Endothelial cell of umbilical vein (primary cell): ENCODE results near the gene KCNA3. TPM values are rescaled to one million over a fixed set of nuclear protein-coding genes. Genes with fewer than 3 reads are reported as not detected.

Experiments
- BruUV-seq: library from RNA; stranded (reverse); fragments of 400-500 nt; replicated peaks from 2 replicates; lab custom pipeline; 2021; lab: Mats Ljungman, UMichigan
- CTCF ChIA-PET: fragments of 300-600, 350-600 bp; sonication (Branson Sonifier 250); formaldehyde crosslinking; loops from one replicate; lab custom pipeline; 2021; ENCODE audit warnings: antibody characterized with exemption, inconsistent platforms; lab: Charles Lee
- POLR2A ChIA-PET: fragments of 300-600, 350-600 bp; sonication (Branson Sonifier 250); formaldehyde crosslinking; loops from one replicate; lab custom pipeline; 2021; ENCODE audit warnings: antibody characterized with exemption, inconsistent platforms; lab: Charles Lee
- DNase-seq: peaks from one replicate; pipeline ENCODE4 v3.0.0-alpha.2; 2011; ENCODE audit warnings: low read depth, low spot score
- FAIRE-seq: peaks from 2 replicates; lab custom pipeline; 2011; peaks lifted over from hg19 to GRCh38; lab: Jason Lieb, UNC
- H2AFZ ChIP-seq: 2 replicates; pipeline ENCODE4 v1.6.0; 2012; ENCODE audit warnings: low read depth, low read length, control low read depth, inconsistent platforms
- H3K27ac ChIP-seq: 2 replicates; pipeline ENCODE4 v1.5.1; 2011; ENCODE audit warnings: low read depth, mild to moderate bottlenecking, control low read depth, low read length, moderate library complexity; ENCODE audit not compliant: insufficient read depth
- H3K27me3 ChIP-seq, 2 experiments: 2 replicates each; pipeline versions ENCODE4 v1.6.0 to v1.6.1; 2011; ENCODE audit warnings: low read length in 2 of 2, mixed read lengths in 1 of 2; ENCODE audit not compliant: control insufficient read depth in 2 of 2, insufficient read depth in 2 of 2
- H3K36me3 ChIP-seq, 2 experiments: 2 replicates in 1 of 2; 3 replicates in 1 of 2; pipeline ENCODE4 v1.5.1; 2011; ENCODE audit warnings: low read length in 2 of 2, mild to moderate bottlenecking in 1 of 2, moderate library complexity in 1 of 2; ENCODE audit not compliant: control insufficient read depth in 2 of 2, insufficient read depth in 2 of 2; ENCODE audit errors: extremely low read depth in 1 of 2
- H3K4me1 ChIP-seq: 3 replicates; pipeline ENCODE4 v1.5.1; 2011; ENCODE audit warnings: mild to moderate bottlenecking, low read length; ENCODE audit not compliant: control insufficient read depth, insufficient read depth; ENCODE audit errors: extremely low read depth
- H3K4me2 ChIP-seq: 2 replicates; pipeline ENCODE4 v1.6.1; 2011; ENCODE audit warnings: low read length, control low read depth, mixed read lengths; ENCODE audit not compliant: insufficient read depth
- H3K4me3 ChIP-seq, 3 experiments: fragments of 200-600 bp in 1 of 3; sonication (generic), shearing (Covaris generic) in 1 of 3; replicated peaks in 1 of 3; 2 replicates each; pipeline ENCODE4 v1.5.1; 2011 to 2016; ENCODE audit warnings: control low read depth in 3 of 3, low read length in 3 of 3, mild to moderate bottlenecking in 2 of 3, inconsistent platforms in 1 of 3, low read depth in 1 of 3, moderate library complexity in 1 of 3; ENCODE audit not compliant: insufficient read depth in 1 of 3
- H3K79me2 ChIP-seq: 2 replicates; pipeline ENCODE4 v1.6.0; 2012; ENCODE audit warnings: low read length, inconsistent platforms; ENCODE audit not compliant: control insufficient read depth, insufficient read depth
- H3K9ac ChIP-seq: replicated peaks from 2 replicates; pipeline ENCODE3; 2011; ENCODE audit warnings: low read length, control low read depth; ENCODE audit not compliant: insufficient read depth; ENCODE audit errors: extremely low read depth
- H3K9me1 ChIP-seq: replicated peaks from 3 replicates; pipeline ENCODE4 v1.6.0; 2011; ENCODE audit warnings: mild to moderate bottlenecking, low read length; ENCODE audit not compliant: control insufficient read depth, insufficient read depth; ENCODE audit errors: extremely low read depth
- H3K9me3 ChIP-seq: replicated peaks from 2 replicates; pipeline ENCODE4 v1.5.1; 2012; ENCODE audit warnings: low read length, inconsistent platforms; ENCODE audit not compliant: control insufficient read depth, insufficient read depth
- H4K20me1 ChIP-seq: replicated peaks from 2 replicates; pipeline ENCODE3; 2011; ENCODE audit warnings: mild to moderate bottlenecking, low read length; ENCODE audit not compliant: control insufficient read depth, insufficient read depth; ENCODE audit errors: extremely low read depth
- EZH2 ChIP-seq: IDR thresholded peaks from 2 replicates; pipeline ENCODE4 v1.6.1; 2012; ENCODE audit warnings: borderline replicate concordance, low read depth, mild to moderate bottlenecking, moderate library complexity, low read length, inconsistent platforms; ENCODE audit not compliant: severe bottlenecking
- FOS ChIP-seq: IDR thresholded peaks from 2 replicates; pipeline ENCODE4 v1.6.1; 2011; ENCODE audit warnings: mild to moderate bottlenecking, low read length, moderate library complexity, borderline replicate concordance; ENCODE audit not compliant: insufficient read depth
- GATA2 ChIP-seq: IDR thresholded peaks from 2 replicates; pipeline ENCODE4 v1.7.0; 2011; ENCODE audit warnings: low read depth, mild to moderate bottlenecking, moderate library complexity, mixed read lengths, low read length; ENCODE audit not compliant: insufficient read length, insufficient read depth
- JUN ChIP-seq: IDR thresholded peaks from 2 replicates; pipeline ENCODE4 v1.6.1; 2011; ENCODE audit warnings: borderline replicate concordance, low read depth; ENCODE audit not compliant: insufficient read length, insufficient read depth
- MYC ChIP-seq: IDR thresholded peaks from one replicate; pipeline ENCODE4 v1.6.1; 2011; ENCODE audit warnings: mild to moderate bottlenecking, low read depth, low read length
- POLR2A ChIP-seq: IDR thresholded peaks from 2 replicates; pipeline ENCODE4 v1.6.1; 2012; ENCODE audit warnings: low read depth, mild to moderate bottlenecking, control low read depth, low read length
- POLR2AphosphoS5 ChIP-seq: IDR thresholded peaks from 2 replicates; pipeline ENCODE4 v1.6.1; 2012; ENCODE audit warnings: low read depth, mild to moderate bottlenecking, control low read depth, low read length, moderate library complexity; ENCODE audit not compliant: insufficient read depth
- dilution Hi-C: fragments of 300-500 bp; cut with MboI; formaldehyde crosslinking; loops from one replicate; pipeline ENCODE4 v1.15.0; 2019; ENCODE audit warnings: low sequenced_read_pairs; ENCODE audit not compliant: extremely low pct_ligation_motif_present
- intact Hi-C: fragments of 100-400 bp; cut with micrococcal nuclease; formaldehyde crosslinking; loops from one replicate; pipeline ENCODE4 v1.10.0; 2022
- polyA plus RNA-seq, 4 experiments: library from polyadenylated mRNA; depleted of rRNA in 3 of 4; stranded (reverse) in 3 of 4; unstranded in 1 of 4; fragments of >200 nt; gene quantifications; 2 replicates each; pipeline versions ENCODE4 v1.2.1 to v1.2.3, GENCODE V29; 2011 to 2012; ENCODE audit warnings: missing spikeins in 1 of 4
- total RNA-seq: library from RNA; stranded (reverse); gene quantifications from 2 replicates; pipeline ENCODE4 v1.2.3, GENCODE V29; 2021
- TF ChIP-seq, protein P1 (sequence below): IDR thresholded peaks from 2 replicates; pipeline ENCODE4 v1.6.1; 2011; ENCODE audit not compliant: insufficient read depth, insufficient read length
- TF ChIP-seq, protein P2 (sequence below), 2 donors: IDR thresholded peaks; 1 replicate in 1 of 2; 2 replicates in 1 of 2; pipeline ENCODE4 v1.5.1; 2011; ENCODE audit warnings: low read length in 2 of 2, mild to moderate bottlenecking in 2 of 2, moderate library complexity in 2 of 2, control low read depth in 1 of 2, inconsistent platforms in 1 of 2, low read depth in 1 of 2; ENCODE audit not compliant: insufficient read depth in 1 of 2; ENCODE audit errors: extremely low read depth in 1 of 2

The KCNA3 gene
- total and polyA plus RNA-seq, 2 donors (not counting 3 experiments of a cell fraction or from before 2014, with no cell fraction given) = not detected

DNA sequence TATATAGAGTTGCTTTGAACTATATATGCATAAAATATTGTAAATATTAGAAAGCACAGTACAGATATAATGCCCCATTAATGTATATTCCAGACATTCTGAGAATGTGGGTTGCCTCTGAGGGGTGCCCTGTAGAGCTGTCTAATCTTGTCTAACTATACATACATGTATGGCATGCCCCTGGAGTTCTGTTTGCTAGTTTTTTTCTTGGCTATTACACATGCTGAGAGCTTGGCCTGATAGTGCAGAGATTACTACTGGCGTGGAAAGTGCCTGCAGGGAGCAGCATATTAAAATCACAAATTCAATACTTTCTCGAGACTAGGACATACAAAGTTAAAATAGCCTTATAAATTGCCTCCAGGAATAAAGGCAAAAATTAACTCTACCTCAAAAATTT is 24.1 kb downstream of the KCNA3 start:
- H3K4me1 ChIP-seq = no peaks in the 10 kb centered on the region
- H3K36me3 ChIP-seq = no peaks in the 10 kb centered on the region
- no peaks in the 10 kb centered on the region for H3K9me3 ChIP-seq
- no peaks in the 10 kb centered on the region for H4K20me1 ChIP-seq
- intact Hi-C loops = no loop called here
- no peaks in the 10 kb centered on the region for H3K9me1 ChIP-seq
- FAIRE-seq (no peak), DNase-seq (no peak)
- H3K9ac ChIP-seq = no peak overlapping the region
- H3K4me3 ChIP-seq = no peak overlapping the region
- no peak overlapping the region for H3K4me2 ChIP-seq
- H3K79me2 ChIP-seq = no peaks in the 10 kb centered on the region
- H3K27ac ChIP-seq = no peak overlapping the region
- H3K27me3 ChIP-seq = no peaks in the 10 kb centered on the region
- BruUV-seq = no TSS peak
- no peak for TF ChIP-seq GATA2
- TF ChIP-seq, protein P1, sequence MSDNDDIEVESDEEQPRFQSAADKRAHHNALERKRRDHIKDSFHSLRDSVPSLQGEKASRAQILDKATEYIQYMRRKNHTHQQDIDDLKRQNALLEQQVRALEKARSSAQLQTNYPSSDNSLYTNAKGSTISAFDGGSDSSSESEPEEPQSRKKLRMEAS = no peak
- no peak for TF ChIP-seq POLR2AphosphoS5
- TF ChIP-seq, protein P2, sequence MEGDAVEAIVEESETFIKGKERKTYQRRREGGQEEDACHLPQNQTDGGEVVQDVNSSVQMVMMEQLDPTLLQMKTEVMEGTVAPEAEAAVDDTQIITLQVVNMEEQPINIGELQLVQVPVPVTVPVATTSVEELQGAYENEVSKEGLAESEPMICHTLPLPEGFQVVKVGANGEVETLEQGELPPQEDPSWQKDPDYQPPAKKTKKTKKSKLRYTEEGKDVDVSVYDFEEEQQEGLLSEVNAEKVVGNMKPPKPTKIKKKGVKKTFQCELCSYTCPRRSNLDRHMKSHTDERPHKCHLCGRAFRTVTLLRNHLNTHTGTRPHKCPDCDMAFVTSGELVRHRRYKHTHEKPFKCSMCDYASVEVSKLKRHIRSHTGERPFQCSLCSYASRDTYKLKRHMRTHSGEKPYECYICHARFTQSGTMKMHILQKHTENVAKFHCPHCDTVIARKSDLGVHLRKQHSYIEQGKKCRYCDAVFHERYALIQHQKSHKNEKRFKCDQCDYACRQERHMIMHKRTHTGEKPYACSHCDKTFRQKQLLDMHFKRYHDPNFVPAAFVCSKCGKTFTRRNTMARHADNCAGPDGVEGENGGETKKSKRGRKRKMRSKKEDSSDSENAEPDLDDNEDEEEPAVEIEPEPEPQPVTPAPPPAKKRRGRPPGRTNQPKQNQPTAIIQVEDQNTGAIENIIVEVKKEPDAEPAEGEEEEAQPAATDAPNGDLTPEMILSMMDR (IDR thresholded peaks at IDR 0.05; ENCODE audit: extremely low read depth in 1 of 2, insufficient read depth in 1 of 2, low read depth in 1 of 2, low read length in 2 of 2) = no peak
- no peak for TF ChIP-seq MYC
- CTCF ChIA-PET = no interaction called here
- H2AFZ ChIP-seq = no peak overlapping the region
- POLR2A ChIA-PET = no interaction called here
- dilution Hi-C loops = no loop called here

DNA sequence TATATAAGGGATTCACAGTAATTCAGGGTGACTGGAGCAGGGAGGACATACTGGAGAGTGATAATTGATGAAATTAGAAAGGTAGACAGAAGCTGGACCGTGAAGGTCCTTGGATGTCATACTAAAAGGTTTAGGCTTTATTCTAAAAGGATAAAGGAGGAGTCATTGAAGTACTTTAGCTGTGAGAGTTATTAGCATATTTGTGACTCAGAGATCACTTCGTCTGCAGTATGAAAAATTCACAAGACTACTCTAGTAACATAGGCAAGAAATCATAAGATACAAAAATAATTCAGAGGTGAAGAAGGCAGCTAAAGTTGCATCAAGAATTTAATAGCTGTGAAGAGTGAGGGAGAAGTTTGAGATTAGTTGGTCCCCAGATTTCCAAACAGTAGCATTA is 26.3 kb downstream of the KCNA3 start:
- CTCF ChIA-PET = no interaction called here
- no peak for FAIRE-seq

More for the DNA sequence above, 26.3 kb downstream of the KCNA3 start:
- Histone ChIP-seq H3K9me1 (no peaks in the 10 kb centered on the region), H3K27me3 (no peaks in the 10 kb centered on the region), H3K4me3 (no peak overlapping the region), H3K27ac (no peak overlapping the region), H3K79me2 (no peaks in the 10 kb centered on the region), H3K36me3 (no peaks in the 10 kb centered on the region), H2AFZ (no peak overlapping the region), H3K9me3 (no peaks in the 10 kb centered on the region), H3K4me1 (no peaks in the 10 kb centered on the region), H3K9ac (no peak overlapping the region), H4K20me1 (no peaks in the 10 kb centered on the region), H3K4me2 (no peak overlapping the region)
- DNase-seq = no peak
- no peak for TF ChIP-seq JUN
- TF ChIP-seq EZH2 = no peak
- TF ChIP-seq POLR2AphosphoS5 = no peak
- TF ChIP-seq POLR2A = no peak
- TF ChIP-seq MYC = no peak
- TF ChIP-seq, protein P2 (IDR thresholded peaks at IDR 0.05; ENCODE audit: extremely low read depth in 1 of 2, insufficient read depth in 1 of 2, low read depth in 1 of 2, low read length in 2 of 2) = no peak
- TF ChIP-seq, protein P1 = no peak
- no peak for TF ChIP-seq GATA2
- TF ChIP-seq FOS = no peak
- intact Hi-C loops (no loop called here), dilution Hi-C loops (no loop called here)
- BruUV-seq = no TSS peak
- POLR2A ChIA-PET = no interaction called here
